Duodenal mucosa (tissue), 2 donors: ENCODE measurements around the gene HOXC4.

Experiments used
- H3K27ac ChIP-seq: one replicate; pipeline ENCODE4 v1.7.0; 2013; ENCODE audit warnings: low read depth, low read length
- H3K27me3 ChIP-seq, 2 donors: one replicate each; pipeline ENCODE4 v1.7.0; 2013; ENCODE audit warnings: low read length in 2 of 2, control low read depth in 1 of 2; ENCODE audit not compliant: insufficient read depth in 2 of 2, control insufficient read depth in 1 of 2
- H3K36me3 ChIP-seq, 2 donors: one replicate each; pipeline ENCODE4 v1.7.0; 2013; ENCODE audit warnings: low read length in 2 of 2, control low read depth in 1 of 2; ENCODE audit not compliant: insufficient read depth in 2 of 2, control insufficient read depth in 1 of 2
- H3K4me1 ChIP-seq, 2 donors: one replicate each; pipeline ENCODE4 v1.7.0; 2013; ENCODE audit warnings: low read length in 2 of 2, control low read depth in 1 of 2; ENCODE audit not compliant: insufficient read depth in 2 of 2, control insufficient read depth in 1 of 2
- H3K4me3 ChIP-seq, 2 donors: one replicate each; pipeline ENCODE4 v1.7.0; 2013; ENCODE audit warnings: low read length in 2 of 2, low read depth in 1 of 2
- H3K9ac ChIP-seq, 2 donors: one replicate each; pipeline ENCODE4 v1.7.0; 2013; ENCODE audit warnings: low read length in 2 of 2, low read depth in 1 of 2
- H3K9me3 ChIP-seq, 2 donors: one replicate each; pipeline ENCODE4 v1.7.0; 2013; ENCODE audit warnings: low read length in 2 of 2, control low read depth in 1 of 2; ENCODE audit not compliant: control insufficient read depth in 1 of 2

The HOXC4 gene

GRCh38 chr12:54022960-54023884, 30.4 kb upstream of the HOXC4 start:
- Histone ChIP-seq H3K4me3 (no peak overlapping the region), H3K9me3 (no peaks in the 10 kb centered on the region), H3K9ac (no peak overlapping the region), H3K27me3 (peaks cover 78 to 97% of the 10 kb centered on the region in 2 donors), H3K27ac (no peak overlapping the region), H3K4me1 (peaks cover under 1 to 7% of the 10 kb centered on the region in 2 donors), H3K36me3 (no peaks in the 10 kb centered on the region)

DNA sequence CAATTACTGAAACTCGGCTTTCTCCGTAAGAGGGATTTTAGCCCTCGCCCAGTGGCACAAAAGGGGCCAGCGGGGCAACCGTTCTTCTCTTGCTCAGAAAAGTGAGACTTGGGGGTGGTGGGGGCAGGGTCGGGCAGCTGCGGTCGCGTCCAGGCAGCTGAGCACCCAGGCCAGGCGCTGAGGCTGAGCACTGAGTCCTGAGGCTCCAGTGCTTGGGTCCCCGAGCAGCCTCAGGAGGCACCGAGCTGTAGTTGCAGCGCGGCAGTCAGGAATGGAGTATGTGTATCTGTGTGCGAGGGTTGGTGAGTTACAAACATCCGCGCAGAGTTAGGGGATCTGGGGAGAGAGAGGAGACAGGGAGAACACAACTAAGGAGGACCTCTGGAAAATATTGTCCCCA, 29.5 kb upstream of the HOXC4 start:
- H3K9me3 ChIP-seq, result no peaks in the 10 kb centered on the region
- H3K9ac ChIP-seq, result no peak overlapping the region
- H3K4me3 ChIP-seq, result no peak overlapping the region
- H3K36me3 ChIP-seq, result no peaks in the 10 kb centered on the region
- peaks cover 7 to 15% of the 10 kb centered on the region in 2 donors for H3K4me1 ChIP-seq
- no peak overlapping the region for H3K27ac ChIP-seq
- H3K27me3 ChIP-seq, result peaks cover 77 to 99% of the 10 kb centered on the region in 2 donors

DNA sequence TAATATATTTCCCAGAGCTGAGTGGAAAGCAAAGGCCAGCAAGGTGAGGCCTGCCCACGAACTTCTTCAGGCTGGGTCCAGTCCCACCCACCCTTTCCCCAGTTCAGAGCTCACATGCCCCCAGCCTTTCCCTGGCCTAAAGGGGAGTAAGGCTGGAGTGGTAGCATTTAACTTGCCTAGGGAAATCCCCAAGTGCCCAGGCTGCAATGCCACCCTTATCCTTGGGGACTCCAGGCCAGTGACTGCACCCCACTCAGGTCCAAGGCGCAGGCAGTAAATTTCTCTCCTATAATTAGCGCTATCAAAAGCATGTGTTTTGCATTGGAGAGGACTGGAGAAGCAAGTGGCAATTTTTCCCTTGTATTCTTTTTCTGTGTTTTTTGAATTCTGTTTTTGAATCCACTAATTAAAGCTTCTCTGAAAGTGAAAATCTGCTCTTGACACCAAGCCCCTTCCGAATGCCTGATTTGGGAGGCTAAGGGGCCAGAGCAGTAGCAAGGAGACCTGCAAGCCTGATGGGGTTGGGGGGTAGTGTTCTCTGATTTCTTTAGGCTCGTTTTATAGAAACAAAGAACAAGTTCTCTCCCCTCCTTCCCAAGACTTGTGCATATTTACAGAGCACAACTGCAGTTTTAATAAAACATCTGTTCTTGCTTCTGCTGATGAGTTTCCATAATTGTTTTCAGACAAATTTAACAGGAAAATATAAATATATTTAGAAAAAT, 28.9 kb upstream of the HOXC4 start:
- Histone ChIP-seq H3K4me3 (no peak overlapping the region), H3K27me3 (peaks cover 75 to 98% of the 10 kb centered on the region in 2 donors), H3K4me1 (peaks cover 7 to 15% of the 10 kb centered on the region in 2 donors), H3K36me3 (no peaks in the 10 kb centered on the region), H3K9ac (no peak overlapping the region), H3K9me3 (no peaks in the 10 kb centered on the region), H3K27ac (no peak overlapping the region)

GRCh38 chr12:54025499-54026405, 27.9 kb upstream of the HOXC4 start:
- H3K36me3 ChIP-seq, result no peaks in the 10 kb centered on the region
- H3K27ac ChIP-seq, result no peak overlapping the region
- H3K9me3 ChIP-seq, result no peaks in the 10 kb centered on the region
- no peak overlapping the region for H3K4me3 ChIP-seq
- peaks cover 73 to 95% of the 10 kb centered on the region in 2 donors for H3K27me3 ChIP-seq
- H3K4me1 ChIP-seq, result peaks cover 7 to 15% of the 10 kb centered on the region in 2 donors
- no peak overlapping the region for H3K9ac ChIP-seq

GRCh38 chr12:54026640-54027441, 26.8 kb upstream of the HOXC4 start:
- no peak overlapping the region for H3K4me3 ChIP-seq
- peaks cover 76 to 94% of the 10 kb centered on the region in 2 donors for H3K27me3 ChIP-seq
- H3K36me3 ChIP-seq, result no peaks in the 10 kb centered on the region
- no peak overlapping the region for H3K27ac ChIP-seq
- H3K9me3 ChIP-seq, result no peaks in the 10 kb centered on the region
- peaks cover 7 to 15% of the 10 kb centered on the region in 2 donors for H3K4me1 ChIP-seq
- H3K9ac ChIP-seq, result no peak overlapping the region

DNA sequence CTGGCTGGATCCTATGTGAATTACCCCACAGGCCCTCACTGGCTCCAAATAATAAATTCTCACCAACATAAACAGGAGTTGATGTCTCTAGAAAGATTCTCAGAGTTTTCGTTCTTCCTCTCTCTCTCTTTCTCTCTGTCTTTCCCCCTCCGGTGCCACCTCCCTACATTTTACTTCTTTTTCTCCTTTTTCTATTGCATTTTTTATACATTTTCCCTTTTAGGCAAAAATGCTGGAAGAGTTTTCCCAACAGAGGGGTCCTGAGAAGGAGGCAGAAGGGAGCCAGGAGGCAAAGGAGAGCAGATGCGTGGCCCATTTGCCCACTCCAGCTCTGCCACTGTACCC, 26.2 kb upstream of the HOXC4 start:
- no peak overlapping the region for H3K4me3 ChIP-seq
- H3K27ac ChIP-seq, result no peak overlapping the region
- H3K9ac ChIP-seq, result no peak overlapping the region
- H3K9me3 ChIP-seq, result no peaks in the 10 kb centered on the region
- peaks cover 7 to 15% of the 10 kb centered on the region in 2 donors for H3K4me1 ChIP-seq
- peaks cover 76 to 94% of the 10 kb centered on the region in 2 donors for H3K27me3 ChIP-seq
- H3K36me3 ChIP-seq, result no peaks in the 10 kb centered on the region

DNA sequence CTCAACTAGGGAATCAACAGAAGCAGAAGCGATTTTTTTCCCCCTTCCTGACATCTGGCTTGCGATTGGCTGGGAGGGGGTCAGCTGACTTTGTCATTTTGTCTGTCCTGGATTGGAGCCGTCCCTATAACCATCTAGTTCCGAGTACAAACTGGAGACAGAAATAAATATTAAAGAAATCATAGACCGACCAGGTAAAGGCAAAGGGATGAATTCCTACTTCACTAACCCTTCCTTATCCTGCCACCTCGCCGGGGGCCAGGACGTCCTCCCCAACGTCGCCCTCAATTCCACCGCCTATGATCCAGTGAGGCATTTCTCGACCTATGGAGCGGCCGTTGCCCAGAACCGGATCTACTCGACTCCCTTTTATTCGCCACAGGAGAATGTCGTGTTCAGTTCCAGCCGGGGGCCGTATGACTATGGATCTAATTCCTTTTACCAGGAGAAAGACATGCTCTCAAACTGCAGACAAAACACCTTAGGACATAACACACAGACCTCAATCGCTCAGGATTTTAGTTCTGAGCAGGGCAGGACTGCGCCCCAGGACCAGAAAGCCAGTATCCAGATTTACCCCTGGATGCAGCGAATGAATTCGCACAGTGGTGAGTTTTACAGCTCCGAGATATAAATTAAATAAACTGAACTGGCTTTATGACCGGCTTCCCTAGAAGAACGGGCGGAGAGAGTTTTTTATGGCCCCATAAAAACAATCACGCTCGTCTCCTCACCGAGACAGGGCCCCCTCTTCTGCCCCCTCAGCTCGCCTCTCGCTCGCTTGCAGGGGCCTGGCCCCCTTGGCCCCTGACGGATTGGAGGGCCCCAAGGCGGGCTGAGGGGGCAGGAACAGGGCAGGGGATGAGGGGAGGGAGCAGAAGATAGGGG, 25.1 kb upstream of the HOXC4 start, which contains the start of gene HOXC6:
TSS of gene HOXC6 (plus strand) at position 127 of the 888 bp plus-strand sequence. CDS start at position 209, 82 bp downstream.
- no peaks in the 10 kb centered on the region for H3K36me3 ChIP-seq
- peaks cover 71 to 94% of the 10 kb centered on the region in 2 donors for H3K27me3 ChIP-seq
- peaks cover 7 to 22% of the 10 kb centered on the region in 2 donors for H3K4me1 ChIP-seq
- no peaks in the 10 kb centered on the region for H3K9me3 ChIP-seq
- no peak within 1 kb of the TSS for H3K27ac ChIP-seq
- H3K9ac ChIP-seq, result no peak within 1 kb of the TSS
- peak within 1 kb of the TSS; percentile 19 to 41 for H3K4me3 ChIP-seq

DNA sequence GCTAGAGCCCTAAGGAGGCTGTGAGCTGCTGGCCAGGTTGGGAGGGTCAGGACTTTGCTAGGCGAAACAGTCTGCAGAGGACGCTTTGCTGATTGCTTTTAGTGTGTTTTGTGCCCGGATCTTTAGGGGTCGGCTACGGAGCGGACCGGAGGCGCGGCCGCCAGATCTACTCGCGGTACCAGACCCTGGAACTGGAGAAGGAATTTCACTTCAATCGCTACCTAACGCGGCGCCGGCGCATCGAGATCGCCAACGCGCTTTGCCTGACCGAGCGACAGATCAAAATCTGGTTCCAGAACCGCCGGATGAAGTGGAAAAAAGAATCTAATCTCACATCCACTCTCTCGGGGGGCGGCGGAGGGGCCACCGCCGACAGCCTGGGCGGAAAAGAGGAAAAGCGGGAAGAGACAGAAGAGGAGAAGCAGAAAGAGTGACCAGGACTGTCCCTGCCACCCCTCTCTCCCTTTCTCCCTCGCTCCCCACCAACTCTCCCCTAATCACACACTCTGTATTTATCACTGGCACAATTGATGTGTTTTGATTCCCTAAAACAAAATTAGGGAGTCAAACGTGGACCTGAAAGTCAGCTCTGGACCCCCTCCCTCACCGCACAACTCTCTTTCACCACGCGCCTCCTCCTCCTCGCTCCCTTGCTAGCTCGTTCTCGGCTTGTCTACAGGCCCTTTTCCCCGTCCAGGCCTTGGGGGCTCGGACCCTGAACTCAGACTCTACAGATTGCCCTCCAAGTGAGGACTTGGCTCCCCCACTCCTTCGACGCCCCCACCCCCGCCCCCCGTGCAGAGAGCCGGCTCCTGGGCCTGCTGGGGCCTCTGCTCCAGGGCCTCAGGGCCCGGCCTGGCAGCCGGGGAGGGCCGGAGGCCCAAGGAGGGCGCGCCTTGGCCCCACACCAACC, 23.9 kb upstream of the HOXC4 start:
- Histone ChIP-seq H3K9ac (no peak overlapping the region), H3K27ac (no peak overlapping the region), H3K4me1 (peaks cover 7 to 22% of the 10 kb centered on the region in 2 donors), H3K36me3 (no peaks in the 10 kb centered on the region), H3K27me3 (peaks cover 65 to 91% of the 10 kb centered on the region in 2 donors), H3K9me3 (no peaks in the 10 kb centered on the region), H3K4me3 (peak overlapping the region in 1 of 2 donors; percentile 28)
